B cell (primary cell): ENCODE measurements around the gene BNIP1. TPM values are rescaled to one million over a fixed set of nuclear protein-coding genes. Genes with fewer than 3 reads are reported as not detected.
"Not testable (repeated sequence)": the region's sequence is repeated elsewhere in the genome, so short reads cannot be mapped to it uniquely, and the experiment has no call there.

Experiments used
- ATAC-seq: fragments of 200-7000 bp; cut with Tn5 transposase; one replicate; pipeline ENCODE4 v1.10.0; 2021; ENCODE audit warnings: low read depth, mild to moderate bottlenecking, moderate number of reproducible peaks, moderate library complexity
- CTCF ChIA-PET: fragments of 350-600 bp; sonication (Branson Sonifier 250); formaldehyde crosslinking; loops from one replicate; lab custom pipeline; 2021; ENCODE audit warnings: antibody characterized with exemption, inconsistent platforms; lab: Charles Lee
- POLR2A ChIA-PET: fragments of 350-600 bp; sonication (Branson Sonifier 250); formaldehyde crosslinking; loops from one replicate; lab custom pipeline; 2021; ENCODE audit warnings: antibody characterized with exemption; lab: Charles Lee
- DNase-seq: peaks from one replicate; pipeline ENCODE4 v3.0.0; 2013
- H2AFZ ChIP-seq: 2 replicates; pipeline ENCODE4 v1.6.1; 2012; ENCODE audit warnings: mild to moderate bottlenecking, low read depth, low read length; ENCODE audit not compliant: insufficient read depth, poor library complexity, severe bottlenecking
- H3K27ac ChIP-seq, 2 donors: 1 replicate in 1 of 2; 2 replicates in 1 of 2; pipeline ENCODE4 v1.5.1; 2012 to 2013; ENCODE audit warnings: low read length in 2 of 2, mild to moderate bottlenecking in 2 of 2, moderate library complexity in 1 of 2
- H3K27me3 ChIP-seq, 4 experiments: fragments of 200-600 bp in 1 of 4; sonication (generic) in 1 of 4; replicated peaks in 1 of 4; 1 replicate in 2 of 4; 2 replicates in 2 of 4; pipeline versions ENCODE4 v1.6.1 to v1.7.0; 2013 to 2016; ENCODE audit warnings: low read length in 3 of 4, mild to moderate bottlenecking in 2 of 4, mixed read lengths in 1 of 4, moderate library complexity in 1 of 4; ENCODE audit not compliant: insufficient read depth in 4 of 4, control insufficient read depth in 3 of 4; ENCODE audit errors: control extremely low read depth in 1 of 4
- H3K36me3 ChIP-seq, 2 experiments: replicated peaks in 1 of 2; 1 replicate in 1 of 2; 2 replicates in 1 of 2; pipeline versions ENCODE4 v1.6.1 to v1.7.1; 2013; ENCODE audit warnings: low read length in 1 of 2; ENCODE audit not compliant: insufficient read depth in 2 of 2, control insufficient read depth in 1 of 2; ENCODE audit errors: control extremely low read depth in 1 of 2, extremely low read depth in 1 of 2
- H3K4me1 ChIP-seq, 2 donors: fragments of 200-600 bp in 1 of 2; sonication (generic) in 1 of 2; 1 replicate in 1 of 2; 2 replicates in 1 of 2; pipeline versions ENCODE4 v1.5.1 to v1.6.1; 2013 to 2017; ENCODE audit warnings: low read length in 2 of 2; ENCODE audit not compliant: control insufficient read depth in 2 of 2, insufficient read depth in 2 of 2
- H3K4me2 ChIP-seq: replicated peaks from 2 replicates; pipeline ENCODE3; 2012; ENCODE audit warnings: mild to moderate bottlenecking, low read depth, low read length; ENCODE audit not compliant: poor library complexity, severe bottlenecking
- H3K4me3 ChIP-seq, 5 experiments: fragments of 200-600 bp in 1 of 5; sonication (generic) in 1 of 5; 1 replicate in 3 of 5; 2 replicates in 2 of 5; pipeline versions ENCODE4 v1.5.1 to v1.7.0; 2011 to 2016; ENCODE audit warnings: low read length in 4 of 5, mild to moderate bottlenecking in 4 of 5, low read depth in 2 of 5, control low read depth in 1 of 5, moderate library complexity in 1 of 5; ENCODE audit not compliant: insufficient read depth in 1 of 5; ENCODE audit errors: control extremely low read depth in 1 of 5, extremely low read depth in 1 of 5
- H3K79me2 ChIP-seq: fragments of 200-600 bp; sonication (generic); one replicate; pipeline ENCODE4 v1.6.0; 2016; ENCODE audit warnings: low read length; ENCODE audit not compliant: control insufficient read depth, insufficient read depth
- H3K9ac ChIP-seq: fragments of 200-600 bp; sonication (generic); 2 replicates; pipeline ENCODE4 v1.6.1; 2017; ENCODE audit warnings: mild to moderate bottlenecking, low read length, moderate library complexity
- H3K9me3 ChIP-seq, 3 donors: one replicate each; pipeline versions ENCODE4 v1.6.1 to v1.7.1; 2013; ENCODE audit warnings: low read length in 2 of 3; ENCODE audit not compliant: control insufficient read depth in 2 of 3, insufficient read depth in 1 of 3; ENCODE audit errors: control extremely low read depth in 1 of 3
- H4K20me1 ChIP-seq: 2 replicates; pipeline ENCODE4 v1.6.0; 2012; ENCODE audit warnings: mild to moderate bottlenecking, low read length; ENCODE audit not compliant: insufficient read depth, control insufficient read depth, poor library complexity, severe bottlenecking
- H3K27ac Mint-ChIP-seq: one replicate; pipeline ENCODE4 v1.8.0; 2021; ENCODE audit warnings: mixed read lengths
- H3K27me3 Mint-ChIP-seq: one replicate; pipeline ENCODE4 v1.8.0; 2021; ENCODE audit warnings: mixed read lengths
- H3K4me1 Mint-ChIP-seq: one replicate; pipeline ENCODE4 v1.8.0; 2021; ENCODE audit warnings: mixed read lengths
- H3K4me3 Mint-ChIP-seq: one replicate; pipeline ENCODE4 v1.8.0; 2021; ENCODE audit warnings: mixed read lengths
- H3K9me3 Mint-ChIP-seq: one replicate; pipeline ENCODE4 v1.8.0; 2022; ENCODE audit warnings: mixed read lengths; ENCODE audit not compliant: insufficient read depth
- EZH2 ChIP-seq: IDR thresholded peaks from 2 replicates; pipeline ENCODE4 v1.6.1; 2012; ENCODE audit warnings: borderline replicate concordance, low read depth, mild to moderate bottlenecking, moderate library complexity, low read length; ENCODE audit not compliant: insufficient read depth, poor library complexity, severe bottlenecking
- WGBS: methylation state at CpG from one replicate; pipeline ENCODE4 v1.1.5; 2013; ENCODE audit warnings: missing lambda C conversion rate; ENCODE audit not compliant: insufficient coverage; 5-methylcytosine and 5-hydroxymethylcytosine counted together
- intact Hi-C: fragments of 100-400 bp; cut with micrococcal nuclease; formaldehyde crosslinking; loops from one replicate; pipeline ENCODE4 v1.10.0; 2022
- polyA plus RNA-seq: library from polyadenylated mRNA; depleted of rRNA; stranded (reverse); fragments of >200 nt; gene quantifications from 2 replicates; pipeline ENCODE4 v1.2.3, GENCODE V29; 2012
- total RNA-seq, 2 donors: library from RNA; stranded (reverse); fragments of 120-200 nt in 1 of 2; gene quantifications; 1 replicate in 1 of 2; 2 replicates in 1 of 2; pipeline versions ENCODE4 v1.2.3 to v1.2.4, GENCODE V29; 2013 to 2022
- TF ChIP-seq, protein P1 (sequence below): fragments of 200-600 bp; IDR thresholded peaks from one replicate; pipeline ENCODE4 v1.8.0; 2022; ENCODE audit warnings: antibody characterized with exemption, mild to moderate bottlenecking

The BNIP1 gene
- total and polyA plus RNA-seq, 2 donors (not counting 1 experiment from before 2014, with no cell fraction given): 8.0 to 15.0 TPM

DNA sequence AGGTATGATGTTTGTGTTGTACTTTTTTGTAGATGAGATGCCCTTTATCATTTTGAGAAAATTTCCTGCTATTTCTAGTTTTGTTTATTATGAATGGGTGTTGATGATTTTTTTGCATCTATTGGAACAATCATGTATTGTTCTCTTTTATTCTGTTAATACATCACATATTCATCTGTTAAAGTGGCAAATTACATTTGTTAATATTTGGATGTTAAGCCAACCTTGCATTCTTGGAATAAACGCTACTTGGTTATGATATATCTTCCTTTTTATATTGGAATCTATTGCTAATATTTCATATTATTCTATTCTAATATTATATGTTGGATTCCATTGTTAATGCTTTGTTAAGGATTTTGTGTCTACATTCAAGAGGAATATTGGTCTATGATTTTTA, 24.6 kb upstream of the BNIP1 start:
- Histone ChIP-seq H3K27ac (no peak overlapping the region), H3K4me2 (no peak overlapping the region), H2AFZ (no peak overlapping the region), H4K20me1 (peaks cover 7% of the 10 kb centered on the region), H3K4me3 (no peak overlapping the region), H3K27me3 (no peaks in the 10 kb centered on the region), H3K9me3 (peaks cover 0 to 10% (median 7%) of the 10 kb centered on the region in 3 donors), H3K9ac (no peak overlapping the region), H3K4me1 (no peaks in the 10 kb centered on the region), H3K79me2 (peaks cover 7% of the 10 kb centered on the region), H3K36me3 (peaks cover 13 to 39% of the 10 kb centered on the region in 2 experiments)
- no peak overlapping the region for H3K4me3 Mint-ChIP-seq
- no peaks in the 10 kb centered on the region for H3K27me3 Mint-ChIP-seq
- H3K4me1 Mint-ChIP-seq: peaks cover 5% of the 10 kb centered on the region
- CTCF ChIA-PET: interaction anchor here (0.7 kb wide), 1 partner anchor 16 kb away, joined by 3 read pairs; no protein-coding TSS in a partner anchor
- ATAC-seq (no peak), DNase-seq (no peak)
- TF ChIP-seq, protein P1, sequence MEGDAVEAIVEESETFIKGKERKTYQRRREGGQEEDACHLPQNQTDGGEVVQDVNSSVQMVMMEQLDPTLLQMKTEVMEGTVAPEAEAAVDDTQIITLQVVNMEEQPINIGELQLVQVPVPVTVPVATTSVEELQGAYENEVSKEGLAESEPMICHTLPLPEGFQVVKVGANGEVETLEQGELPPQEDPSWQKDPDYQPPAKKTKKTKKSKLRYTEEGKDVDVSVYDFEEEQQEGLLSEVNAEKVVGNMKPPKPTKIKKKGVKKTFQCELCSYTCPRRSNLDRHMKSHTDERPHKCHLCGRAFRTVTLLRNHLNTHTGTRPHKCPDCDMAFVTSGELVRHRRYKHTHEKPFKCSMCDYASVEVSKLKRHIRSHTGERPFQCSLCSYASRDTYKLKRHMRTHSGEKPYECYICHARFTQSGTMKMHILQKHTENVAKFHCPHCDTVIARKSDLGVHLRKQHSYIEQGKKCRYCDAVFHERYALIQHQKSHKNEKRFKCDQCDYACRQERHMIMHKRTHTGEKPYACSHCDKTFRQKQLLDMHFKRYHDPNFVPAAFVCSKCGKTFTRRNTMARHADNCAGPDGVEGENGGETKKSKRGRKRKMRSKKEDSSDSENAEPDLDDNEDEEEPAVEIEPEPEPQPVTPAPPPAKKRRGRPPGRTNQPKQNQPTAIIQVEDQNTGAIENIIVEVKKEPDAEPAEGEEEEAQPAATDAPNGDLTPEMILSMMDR: no peak
- TF ChIP-seq EZH2: no peak
- intact Hi-C loops: no loop called here
- POLR2A ChIA-PET: no interaction called here
- H3K27ac Mint-ChIP-seq: no peak overlapping the region
- peaks cover 2% of the 10 kb centered on the region for H3K9me3 Mint-ChIP-seq
- WGBS: no CpG with 5 or more reads among the region's 1 CpG

GRCh38 chr5:173123416-173123815, 20.9 kb upstream of the BNIP1 start:
- H3K9me3 Mint-ChIP-seq: peaks cover 2% of the 10 kb centered on the region
- H3K4me2 ChIP-seq: no peak overlapping the region
- CTCF ChIA-PET: interaction anchor here (0.6 kb wide), 1 partner anchor 16 kb away, joined by 3 read pairs; no protein-coding TSS in a partner anchor
- H3K27me3 Mint-ChIP-seq: no peaks in the 10 kb centered on the region
- 80% methylated on average over 1 of the region's 3 CpGs for WGBS
- ATAC-seq: no peak
- H3K4me1 ChIP-seq: no peaks in the 10 kb centered on the region
- peaks cover 3% of the 10 kb centered on the region for H3K79me2 ChIP-seq
- H3K36me3 ChIP-seq: peaks cover 9 to 41% of the 10 kb centered on the region in 2 experiments
- POLR2A ChIA-PET: no interaction called here
- H4K20me1 ChIP-seq: peaks cover 7% of the 10 kb centered on the region
- peaks cover 0 to 10% (median 7%) of the 10 kb centered on the region in 3 donors for H3K9me3 ChIP-seq
- H3K9ac ChIP-seq: no peak overlapping the region
- H3K4me3 Mint-ChIP-seq: no peak overlapping the region
- intact Hi-C loops: no loop called here
- TF ChIP-seq, protein P1: no peak
- no peak for TF ChIP-seq EZH2
- H2AFZ ChIP-seq: no peak overlapping the region
- no peak overlapping the region for H3K27ac Mint-ChIP-seq
- no peak overlapping the region for H3K4me3 ChIP-seq
- DNase-seq: no peak
- H3K4me1 Mint-ChIP-seq: no peaks in the 10 kb centered on the region
- no peaks in the 10 kb centered on the region for H3K27me3 ChIP-seq
- no peak overlapping the region for H3K27ac ChIP-seq

- H3K9me3 ChIP-seq, DNase-seq, intact Hi-C loops, H3K79me2 ChIP-seq, ATAC-seq, H3K9ac ChIP-seq, H4K20me1 ChIP-seq, H3K4me1 Mint-ChIP-seq, H3K9me3 Mint-ChIP-seq, POLR2A ChIA-PET, H3K27ac Mint-ChIP-seq, H3K4me3 ChIP-seq, H3K4me1 ChIP-seq, H3K27me3 Mint-ChIP-seq, H3K27ac ChIP-seq, H3K4me2 ChIP-seq, H3K4me3 Mint-ChIP-seq, H3K27me3 ChIP-seq, H2AFZ ChIP-seq: not testable (repeated sequence)
- CTCF ChIA-PET: interaction anchor here (0.6 kb wide), 1 partner anchor 173 kb away, joined by 3 read pairs; no protein-coding TSS in a partner anchor
- 100% methylated on average over 2 of the region's 6 CpGs for WGBS
- peaks cover 3 to 30% of the 10 kb centered on the region in 2 experiments for H3K36me3 ChIP-seq
Observed at GRCh38 chr5:173132166-173132565, 12.2 kb upstream of the BNIP1 start.
